ENCODE data around the gene ERG.

DNA sequence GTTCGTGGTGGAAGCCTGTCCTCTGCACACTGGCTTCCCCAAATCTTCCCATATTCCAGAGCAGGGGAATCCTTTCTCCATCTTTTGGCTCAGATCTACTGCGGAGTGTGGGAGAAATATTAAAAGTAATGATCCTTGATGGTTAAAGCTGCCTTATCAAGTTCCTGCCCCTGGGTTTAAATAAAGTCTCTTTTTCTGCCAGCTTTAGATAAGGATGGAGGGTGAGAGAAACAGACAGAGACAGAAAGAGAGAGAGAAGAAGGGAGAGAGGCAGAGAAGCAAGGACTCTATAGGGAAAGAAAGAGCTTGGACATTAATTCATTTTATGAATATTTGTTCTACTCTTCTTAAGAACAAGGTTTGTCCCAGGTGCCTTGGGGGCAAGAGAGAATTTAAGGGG is 143.5 kb downstream of the ERG start:
- no peak for TF ChIP-seq POLR2A (IDR thresholded peaks at IDR 0.05)
- TF ChIP-seq, protein P1, sequence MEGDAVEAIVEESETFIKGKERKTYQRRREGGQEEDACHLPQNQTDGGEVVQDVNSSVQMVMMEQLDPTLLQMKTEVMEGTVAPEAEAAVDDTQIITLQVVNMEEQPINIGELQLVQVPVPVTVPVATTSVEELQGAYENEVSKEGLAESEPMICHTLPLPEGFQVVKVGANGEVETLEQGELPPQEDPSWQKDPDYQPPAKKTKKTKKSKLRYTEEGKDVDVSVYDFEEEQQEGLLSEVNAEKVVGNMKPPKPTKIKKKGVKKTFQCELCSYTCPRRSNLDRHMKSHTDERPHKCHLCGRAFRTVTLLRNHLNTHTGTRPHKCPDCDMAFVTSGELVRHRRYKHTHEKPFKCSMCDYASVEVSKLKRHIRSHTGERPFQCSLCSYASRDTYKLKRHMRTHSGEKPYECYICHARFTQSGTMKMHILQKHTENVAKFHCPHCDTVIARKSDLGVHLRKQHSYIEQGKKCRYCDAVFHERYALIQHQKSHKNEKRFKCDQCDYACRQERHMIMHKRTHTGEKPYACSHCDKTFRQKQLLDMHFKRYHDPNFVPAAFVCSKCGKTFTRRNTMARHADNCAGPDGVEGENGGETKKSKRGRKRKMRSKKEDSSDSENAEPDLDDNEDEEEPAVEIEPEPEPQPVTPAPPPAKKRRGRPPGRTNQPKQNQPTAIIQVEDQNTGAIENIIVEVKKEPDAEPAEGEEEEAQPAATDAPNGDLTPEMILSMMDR (IDR thresholded peaks at IDR 0.05): no peak

Measured in testis (tissue), 2 donors.